HG02610 (cell line): ENCODE measurements around the gene ARID4B.
A peak's percentile ranks its signal among the peaks of the same experiment; 100 is the strongest.
"Not testable (repeated sequence)": the region's sequence is repeated elsewhere in the genome, so short reads cannot be mapped to it uniquely, and the experiment has no call there.

ENCODE experiments used
- ATAC-seq: cut with Tn5 transposase; IDR thresholded peaks from one replicate; pipeline ENCODE4 v1.9.1; 2021; ENCODE audit warnings: mild to moderate bottlenecking, moderate library complexity; ENCODE audit not compliant: unreplicated experiment

The ARID4B gene

GRCh38 chr1:235297579-235297978, 30.4 kb downstream of the ARID4B start:
- peak; percentile 79 for ATAC-seq

DNA sequence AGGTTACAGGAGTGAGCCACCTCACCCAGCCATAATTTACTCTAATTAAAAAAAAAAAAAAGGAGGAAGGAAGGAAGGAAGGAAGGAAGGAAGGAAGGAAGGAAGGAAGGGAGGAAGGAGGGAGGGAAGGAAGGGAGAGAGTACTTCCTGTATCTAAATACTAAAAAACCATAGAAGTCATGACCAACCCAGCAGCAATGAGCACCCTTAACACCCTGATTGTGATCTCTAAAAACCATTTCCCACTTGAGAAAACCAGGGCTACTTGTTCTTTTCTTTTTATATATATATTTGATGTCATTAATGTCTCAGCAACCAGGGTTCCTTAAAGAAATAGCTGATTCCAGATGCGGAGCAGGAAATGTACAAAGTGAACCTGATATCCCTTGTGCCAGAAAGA, 31.2 kb downstream of the ARID4B start:
- no peak for ATAC-seq

GRCh38 chr1:235295902-235296350, 32.1 kb downstream of the ARID4B start:
- ATAC-seq, result no peak

DNA sequence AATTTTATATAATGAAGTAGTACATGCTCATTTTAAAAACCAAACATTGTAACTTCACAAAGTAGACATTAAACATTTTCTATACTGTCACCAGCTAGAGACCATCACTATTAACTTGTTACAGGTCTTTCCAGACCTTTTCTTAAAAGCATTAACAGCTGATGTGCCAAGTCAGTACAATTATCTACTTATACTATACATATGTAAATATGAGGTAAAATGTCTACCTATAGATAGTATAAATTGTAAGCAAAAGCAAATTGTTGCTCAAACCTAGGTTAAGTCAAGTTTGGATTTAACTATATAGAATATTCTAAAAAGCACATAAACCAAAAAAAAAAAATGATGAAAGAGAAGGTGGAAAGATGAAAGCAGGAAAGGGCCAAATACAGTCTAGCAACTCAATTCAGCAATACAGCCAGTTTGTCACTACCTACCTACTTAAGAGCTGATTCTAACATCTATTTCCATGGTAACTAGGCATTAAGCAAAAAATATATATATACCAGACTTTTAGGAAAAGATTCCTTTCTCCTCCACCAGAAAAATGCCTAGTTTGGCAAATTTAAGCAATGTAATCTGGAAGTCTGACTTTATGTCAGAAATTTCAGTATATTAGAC, 34.5 kb downstream of the ARID4B start:
- no peak for ATAC-seq

DNA sequence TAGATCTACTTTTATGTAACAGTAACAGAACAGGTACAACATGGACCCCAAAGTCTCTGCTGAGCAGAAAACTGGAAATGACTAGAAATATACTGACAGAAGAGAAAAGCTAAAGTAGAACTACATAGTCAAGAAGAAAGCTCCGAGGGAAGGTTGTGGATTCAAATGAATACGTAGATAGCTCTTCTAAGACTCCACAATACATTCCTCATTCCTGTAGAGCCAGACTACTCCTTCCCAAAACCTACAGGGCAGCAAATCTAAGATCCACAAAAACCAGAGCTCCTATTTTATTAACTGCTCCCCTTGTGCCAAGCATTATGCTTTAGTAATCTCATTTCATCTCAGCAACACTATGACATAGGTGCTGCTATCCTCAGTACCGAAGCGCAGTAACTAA, 35.2 kb downstream of the ARID4B start:
- ATAC-seq, result no peak

- no peak for ATAC-seq
Measured at GRCh38 chr1:235291599-235292091, 36.3 kb downstream of the ARID4B start.

- ATAC-seq, result no peak
Measured at GRCh38 chr1:235290740-235291502, 37.1 kb downstream of the ARID4B start.

DNA sequence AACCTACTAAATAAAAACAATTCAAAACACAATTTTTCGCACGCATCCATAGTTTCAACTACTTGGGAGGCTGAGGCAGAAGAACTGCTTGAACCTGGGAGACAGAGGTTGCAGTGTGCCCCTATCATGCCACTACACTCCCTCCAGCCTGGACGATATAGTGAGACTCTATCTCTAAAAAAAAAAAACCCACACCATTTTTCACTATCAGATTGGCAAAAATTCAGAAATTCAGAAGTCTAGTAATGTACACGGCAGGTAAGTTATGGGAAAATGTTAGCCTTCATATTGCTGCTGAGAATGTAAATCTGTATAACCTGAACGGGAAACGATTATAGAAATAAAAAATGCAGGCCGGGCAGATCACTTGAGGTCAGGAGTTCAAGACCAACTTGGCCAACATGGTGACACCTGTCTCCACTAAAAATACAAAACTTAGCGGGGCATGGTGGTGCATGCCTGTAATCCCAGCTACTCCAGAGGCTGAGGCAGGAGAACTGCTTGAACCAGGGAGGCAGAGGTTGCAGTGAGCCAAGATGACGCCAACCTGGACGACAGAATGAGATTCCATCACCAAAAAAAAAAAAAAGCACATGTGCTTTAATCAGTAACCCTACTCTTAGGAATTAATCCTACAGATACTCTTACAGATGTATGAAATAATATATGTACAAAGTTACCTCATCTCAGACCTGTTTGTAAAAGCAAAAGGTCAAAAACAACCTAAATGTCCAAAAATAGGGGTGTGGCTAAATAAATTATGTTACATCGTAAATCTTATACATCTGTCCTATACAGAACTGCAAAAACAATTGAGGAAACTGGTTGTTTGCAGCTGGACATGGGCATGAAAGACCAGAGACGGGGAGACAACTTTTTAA, 37.9 kb downstream of the ARID4B start:
- ATAC-seq, result no peak

GRCh38 chr1:235287208-235287882, 40.6 kb downstream of the ARID4B start:
- no peak for ATAC-seq

- no peak for ATAC-seq
Measured at GRCh38 chr1:235286667-235287066, 41.3 kb downstream of the ARID4B start.

DNA sequence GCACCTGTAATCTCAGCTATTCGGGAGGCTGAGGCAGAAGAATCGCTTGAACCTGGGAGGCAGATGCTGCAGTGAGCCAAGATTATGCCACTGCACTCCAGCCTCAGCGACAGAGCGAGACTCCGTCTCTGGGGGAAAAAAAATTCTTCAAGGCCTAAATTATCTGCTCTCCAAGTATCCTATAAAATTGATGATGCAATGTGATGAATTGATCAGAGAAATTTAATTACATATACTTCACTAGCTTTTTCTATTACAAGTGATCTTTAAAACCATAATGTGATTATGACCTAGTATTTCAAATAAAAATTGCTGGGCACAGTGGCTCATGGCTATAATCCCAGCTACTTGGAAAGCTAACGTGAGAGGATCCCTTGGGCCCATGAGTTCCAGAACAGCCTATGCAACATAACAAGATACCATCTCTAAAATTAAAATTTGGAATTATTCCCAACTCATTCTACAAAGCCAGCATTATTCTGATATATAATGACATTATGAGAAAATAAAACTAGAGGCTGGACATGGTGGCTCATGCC, 43.7 kb downstream of the ARID4B start:
- no peak for ATAC-seq

DNA sequence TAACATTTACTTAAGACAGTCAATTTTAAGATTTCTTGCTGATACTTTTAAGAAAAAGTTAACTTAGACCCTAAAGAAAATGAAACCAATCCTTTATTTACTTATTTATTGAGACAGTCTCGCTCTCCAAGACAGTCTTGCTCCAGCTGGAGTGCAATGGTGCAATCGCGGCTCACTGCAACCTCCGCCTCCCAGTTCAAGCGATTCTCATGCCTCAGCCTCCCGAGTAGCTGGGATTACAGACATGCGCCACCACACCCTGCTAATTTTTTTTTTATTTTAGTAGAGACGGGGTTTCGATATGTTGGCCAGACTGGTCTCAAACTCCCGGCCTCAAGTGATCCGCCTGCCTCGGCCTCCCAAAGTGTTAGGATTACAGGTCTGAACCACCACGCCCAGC, 44.3 kb downstream of the ARID4B start:
- ATAC-seq, result not testable (repeated sequence)

DNA sequence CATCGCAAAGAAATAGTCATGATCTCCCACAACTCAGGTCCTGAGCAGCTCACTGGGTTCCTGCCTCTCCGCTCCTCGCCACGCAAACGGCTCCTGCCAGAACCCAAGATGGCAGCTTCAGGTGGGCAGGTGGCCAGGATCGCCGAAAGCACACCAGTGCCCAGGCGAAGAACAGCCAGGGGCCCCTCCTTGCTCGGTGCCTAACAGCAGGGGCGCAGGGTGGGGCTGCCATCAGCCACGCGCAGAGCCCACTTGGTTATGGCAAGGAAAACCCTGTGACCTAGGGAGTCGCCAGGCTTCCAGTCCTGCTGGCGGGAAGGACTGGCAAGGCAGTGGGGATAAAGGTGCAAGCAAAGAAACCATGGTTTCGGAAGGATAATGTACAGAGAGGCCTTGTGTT, 47.5 kb downstream of the ARID4B start:
- no peak for ATAC-seq

- ATAC-seq, result no peak
Measured at GRCh38 chr1:235279694-235280093, 48.3 kb downstream of the ARID4B start.

DNA sequence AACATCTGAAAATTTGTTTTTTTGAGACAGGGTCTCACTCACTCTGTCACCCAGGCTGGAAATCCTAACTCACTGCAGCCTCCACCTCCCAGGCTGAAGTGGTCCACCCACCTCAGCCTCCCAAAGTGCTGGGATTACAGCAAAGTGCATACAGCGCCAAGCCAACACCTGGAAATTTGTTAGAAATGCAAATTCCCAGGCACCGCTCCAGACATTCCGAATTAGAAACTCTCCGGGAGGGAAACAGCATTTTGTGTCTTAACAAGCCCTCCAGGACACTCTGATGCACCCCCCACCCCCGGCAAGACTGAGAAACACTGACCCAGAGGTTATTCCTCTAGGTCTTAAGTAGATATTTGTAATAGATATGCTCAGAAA, 49.1 kb downstream of the ARID4B start:
- no peak for ATAC-seq

- no peak for ATAC-seq
Measured at GRCh38 chr1:235278233-235278914, 49.6 kb downstream of the ARID4B start.

DNA sequence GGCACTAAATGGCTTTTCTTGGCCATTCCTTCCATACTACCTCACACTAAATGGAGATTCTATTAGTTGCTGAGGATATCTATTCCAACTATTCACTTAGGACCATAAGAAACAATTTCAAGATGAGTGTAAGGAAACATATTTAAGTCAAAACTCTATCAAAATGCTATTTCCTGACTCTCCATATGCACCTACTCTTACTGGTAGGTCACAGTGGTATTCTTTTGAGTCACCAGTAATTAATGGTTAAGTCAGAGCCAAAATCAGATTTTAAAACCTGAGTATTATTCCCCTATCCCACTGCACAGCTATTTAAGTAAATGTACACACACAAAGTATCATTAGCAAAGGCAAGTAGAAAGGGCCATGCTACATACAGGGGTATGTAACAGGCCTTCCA, 50.3 kb downstream of the ARID4B start:
- peak; percentile 39 for ATAC-seq

DNA sequence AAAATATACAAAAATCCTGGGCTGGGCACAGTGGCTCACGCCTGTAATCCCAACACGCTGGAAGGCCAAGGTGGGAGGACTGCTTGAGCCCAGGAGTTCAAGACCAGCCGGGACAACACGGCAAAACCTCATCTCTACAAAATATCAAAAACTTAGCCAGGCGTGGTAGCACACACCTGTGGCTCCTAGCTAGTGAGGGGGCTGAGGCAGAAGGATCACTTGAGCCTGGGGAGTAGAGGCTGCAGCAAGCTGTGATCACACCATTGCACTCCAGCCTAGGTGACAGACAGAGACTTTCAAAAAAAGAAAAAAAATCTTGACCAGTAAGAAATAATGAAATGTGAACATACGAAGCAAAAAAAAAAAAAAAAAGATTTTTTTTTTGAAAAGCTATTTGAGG, 52.1 kb downstream of the ARID4B start:
- ATAC-seq, result no peak

DNA sequence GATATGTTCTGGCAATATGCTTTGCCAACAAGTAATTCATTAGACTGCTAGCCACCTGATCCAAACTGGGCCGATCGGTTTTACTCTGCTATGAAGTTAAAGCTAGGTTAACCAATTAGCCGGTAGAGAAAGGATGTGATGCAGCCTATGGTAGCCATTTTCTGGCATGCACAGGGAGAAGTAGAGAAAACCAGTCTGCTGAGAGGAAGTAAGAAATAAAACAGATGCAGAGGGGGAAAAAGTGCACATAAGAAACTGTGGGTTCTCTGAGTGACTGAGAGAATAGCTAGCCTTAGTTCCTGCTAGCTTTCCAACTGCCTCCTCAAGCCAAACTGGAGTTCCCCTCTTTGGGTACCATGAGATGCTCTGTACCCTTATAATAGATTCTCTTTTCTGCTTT, 52.8 kb downstream of the ARID4B start:
- ATAC-seq, result peak; percentile 82

DNA sequence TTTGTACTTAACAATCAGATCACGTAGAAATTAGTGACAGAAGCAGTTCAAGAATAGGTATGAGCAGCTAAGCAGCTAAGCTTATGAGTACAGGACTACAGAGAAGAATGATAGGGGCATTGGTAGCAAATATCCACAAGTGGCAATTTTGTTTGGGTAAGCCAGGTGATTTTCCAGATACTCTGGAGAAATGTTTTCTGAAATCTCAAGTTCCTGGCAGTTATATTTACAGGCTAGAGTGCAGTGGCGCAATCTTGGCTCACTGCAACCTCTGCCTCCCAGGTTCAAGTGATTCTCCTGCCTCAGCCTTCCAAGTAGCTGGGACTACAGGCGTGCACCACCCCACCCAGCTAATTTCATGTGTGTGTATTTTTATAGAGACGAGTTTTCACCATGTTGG, 55.1 kb downstream of the ARID4B start:
- no peak for ATAC-seq
